ENCODE measurements around the gene MAP3K21.

- TF ChIP-seq ZNF274 (IDR thresholded peaks at IDR 0.05; ENCODE audit: low read depth, low read length) (no peak), YY1 (IDR thresholded peaks at IDR 0.05; ENCODE audit: insufficient read depth, insufficient read length) (no peak)
These were observed 12.6 kb downstream of the MAP3K21 start for GRCh38 chr1:233340031-233340555.
